ENCODE data around the gene EPSTI1.

- TF ChIP-seq EP300 (IDR thresholded peaks at IDR 0.05; ENCODE audit: borderline replicate concordance) (no peak), REST (IDR thresholded peaks at IDR 0.05; ENCODE audit: low read depth) (no peak), CEBPB (IDR thresholded peaks at IDR 0.05) (no peak), USF1 (IDR thresholded peaks at IDR 0.05) (no peak), TAF1 (IDR thresholded peaks at IDR 0.05; ENCODE audit: low read depth) (no peak), YY1 (IDR thresholded peaks at IDR 0.05; ENCODE audit: low read depth) (no peak), CREB1 (IDR thresholded peaks at IDR 0.05; ENCODE audit: low read depth) (no peak), FOXM1 (IDR thresholded peaks at IDR 0.05; ENCODE audit: borderline replicate concordance, low read depth) (no peak), RAD21 (IDR thresholded peaks at IDR 0.05; ENCODE audit: low read depth) (no peak), NFIC (IDR thresholded peaks at IDR 0.05) (no peak), EGR1 (IDR thresholded peaks at IDR 0.05) (no peak)
Measured at GRCh38 chr13:42885325-42885724, 106.7 kb downstream of the EPSTI1 start.

Data from Ishikawa (cell line).